KOPT-K1 (cell line): ENCODE measurements around the gene XYLT1.

Source experiments
- H3K27ac ChIP-seq: fragments of 200-600 bp; sonication (generic); 2 replicates; pipeline ENCODE4 v1.5.1; 2016; ENCODE audit warnings: antibody characterized with exemption, mild to moderate bottlenecking, low read depth, low read length; ENCODE audit not compliant: poor library complexity, severe bottlenecking
- H3K36me3 ChIP-seq: fragments of 200-600 bp; sonication (generic); 2 replicates; pipeline ENCODE4 v1.5.1; 2017; ENCODE audit warnings: antibody characterized with exemption, mild to moderate bottlenecking, low read length, moderate library complexity; ENCODE audit not compliant: insufficient read depth
- H3K9me3 ChIP-seq: fragments of 200-600 bp; sonication (generic); 2 replicates; pipeline ENCODE4 v1.5.1; 2017; ENCODE audit warnings: antibody characterized with exemption, low read length, mild to moderate bottlenecking; ENCODE audit not compliant: insufficient read depth, poor library complexity, severe bottlenecking

The XYLT1 gene

DNA sequence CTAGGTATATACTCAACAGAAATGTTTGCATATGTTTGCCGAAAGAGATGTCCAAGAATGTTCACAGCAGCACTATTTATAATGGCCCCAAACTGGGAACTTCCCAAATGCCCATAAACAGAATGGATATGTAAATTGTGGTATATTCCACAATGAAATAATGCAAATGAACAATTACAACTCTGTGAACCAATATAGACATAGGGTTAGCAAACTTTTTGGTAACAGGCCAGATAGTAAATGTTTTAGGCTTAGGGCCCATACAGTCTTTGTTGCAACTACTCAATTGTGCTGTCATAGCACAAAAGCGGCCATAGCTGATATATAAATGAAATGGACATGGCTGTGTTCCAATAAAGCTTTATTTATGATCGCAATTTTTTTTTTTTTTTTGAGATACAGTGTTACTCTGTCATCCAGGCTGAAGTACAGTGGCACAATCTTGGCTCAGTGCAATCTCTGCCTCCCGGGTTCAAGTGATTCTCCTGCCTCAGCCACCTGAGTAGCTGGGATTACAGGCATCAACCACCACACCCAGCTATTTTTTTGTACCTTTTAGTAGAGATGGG is 16.5 kb downstream of the XYLT1 start:
- H3K9me3 ChIP-seq = no peaks in the 10 kb centered on the region

DNA sequence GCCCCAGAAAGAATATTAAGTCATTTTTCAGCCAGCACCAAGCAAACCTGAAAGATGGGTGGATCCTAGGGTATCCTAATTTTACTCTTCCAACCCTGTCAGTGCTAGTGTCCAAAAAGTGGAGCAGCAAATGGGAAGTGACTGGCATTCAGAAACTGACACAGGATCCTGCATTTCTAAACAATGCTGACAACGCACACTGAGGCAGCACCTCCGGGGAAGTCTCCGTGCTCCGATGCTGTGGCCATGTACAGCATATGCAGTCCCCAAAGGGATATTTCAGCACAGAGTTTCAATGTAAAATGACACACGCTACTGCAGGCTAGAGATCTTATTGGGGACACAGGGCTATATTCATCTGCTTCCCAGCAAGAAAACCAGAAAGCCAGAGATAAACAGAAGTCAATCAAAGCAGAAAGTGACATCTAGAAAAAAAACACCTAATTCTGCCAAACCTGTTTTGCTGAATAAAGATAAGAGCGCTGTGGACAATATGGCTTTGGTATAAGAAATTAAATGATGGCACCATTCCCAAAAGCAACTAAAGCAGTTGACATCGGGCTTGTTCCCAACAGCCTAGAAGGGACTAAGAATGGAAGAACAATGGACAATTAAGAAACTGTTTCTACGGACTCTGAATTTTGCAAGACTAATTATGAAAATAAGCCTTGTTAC is 17.3 kb downstream of the XYLT1 start:
- Histone ChIP-seq H3K27ac (no peak overlapping the region), H3K36me3 (no peaks in the 10 kb centered on the region), H3K9me3 (no peaks in the 10 kb centered on the region)

More for the DNA sequence above, 16.5 kb downstream of the XYLT1 start:
- no peaks in the 10 kb centered on the region for H3K36me3 ChIP-seq
- no peak overlapping the region for H3K27ac ChIP-seq

DNA sequence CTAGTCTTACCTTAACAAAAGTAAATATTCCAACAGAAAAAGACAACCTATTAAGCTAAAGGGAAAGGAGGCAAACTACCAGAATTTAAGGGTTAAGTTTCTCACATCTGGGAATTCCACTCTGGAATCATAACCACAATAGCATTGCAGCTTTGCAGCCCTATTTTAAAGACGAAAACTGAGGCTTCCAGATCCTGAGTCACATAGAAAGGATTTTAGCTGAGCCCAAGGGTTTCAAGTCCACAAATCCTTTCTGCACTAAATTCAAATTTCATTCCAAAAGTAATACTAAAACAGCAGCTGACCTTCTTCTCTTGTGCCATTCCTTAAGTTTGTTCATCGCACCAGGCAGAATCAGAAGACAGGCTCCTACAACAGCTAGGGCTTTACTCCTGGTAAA is 17.8 kb downstream of the XYLT1 start:
- no peak overlapping the region for H3K27ac ChIP-seq
- no peaks in the 10 kb centered on the region for H3K36me3 ChIP-seq
- H3K9me3 ChIP-seq = no peaks in the 10 kb centered on the region

DNA sequence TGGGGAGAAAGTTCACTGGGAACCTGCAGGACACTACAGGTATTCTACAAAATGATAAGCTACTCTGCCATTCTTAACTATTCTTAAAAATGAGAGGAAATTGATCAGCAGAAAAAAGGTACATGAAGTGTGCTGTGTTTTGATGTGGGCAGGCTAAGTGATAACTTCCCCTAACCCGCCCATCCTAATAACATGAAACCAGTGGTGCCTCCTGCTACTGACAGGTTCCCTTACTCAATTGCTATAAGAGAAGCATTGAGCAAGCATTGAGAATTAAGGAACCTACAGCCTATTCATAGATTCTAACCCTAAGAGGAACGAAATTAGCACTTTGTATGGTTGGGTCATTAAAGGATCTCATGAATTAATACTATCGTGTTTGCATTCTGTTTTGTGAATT is 18.9 kb downstream of the XYLT1 start:
- no peaks in the 10 kb centered on the region for H3K36me3 ChIP-seq
- H3K9me3 ChIP-seq = no peaks in the 10 kb centered on the region
- H3K27ac ChIP-seq = no peak overlapping the region

DNA sequence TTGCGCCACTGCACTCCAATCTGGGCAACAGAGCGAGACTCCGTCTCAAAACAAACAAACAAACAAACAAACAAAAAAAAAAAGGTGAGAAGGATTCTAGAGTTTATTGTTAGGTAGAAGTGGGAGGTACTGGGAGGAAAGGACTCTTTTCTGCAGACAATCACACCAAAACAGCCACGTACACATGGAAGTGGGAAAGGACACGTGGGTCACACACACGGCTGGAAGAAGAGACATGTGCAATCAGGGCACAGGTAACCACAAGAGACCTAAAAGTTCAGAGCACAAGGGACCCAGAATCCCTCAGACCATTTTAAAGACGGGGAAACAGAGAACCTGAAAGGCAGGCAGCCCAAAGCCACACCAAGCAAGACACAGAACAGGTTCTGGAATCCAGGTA is 20.5 kb downstream of the XYLT1 start:
- Histone ChIP-seq H3K27ac (no peak overlapping the region), H3K36me3 (no peaks in the 10 kb centered on the region)

DNA sequence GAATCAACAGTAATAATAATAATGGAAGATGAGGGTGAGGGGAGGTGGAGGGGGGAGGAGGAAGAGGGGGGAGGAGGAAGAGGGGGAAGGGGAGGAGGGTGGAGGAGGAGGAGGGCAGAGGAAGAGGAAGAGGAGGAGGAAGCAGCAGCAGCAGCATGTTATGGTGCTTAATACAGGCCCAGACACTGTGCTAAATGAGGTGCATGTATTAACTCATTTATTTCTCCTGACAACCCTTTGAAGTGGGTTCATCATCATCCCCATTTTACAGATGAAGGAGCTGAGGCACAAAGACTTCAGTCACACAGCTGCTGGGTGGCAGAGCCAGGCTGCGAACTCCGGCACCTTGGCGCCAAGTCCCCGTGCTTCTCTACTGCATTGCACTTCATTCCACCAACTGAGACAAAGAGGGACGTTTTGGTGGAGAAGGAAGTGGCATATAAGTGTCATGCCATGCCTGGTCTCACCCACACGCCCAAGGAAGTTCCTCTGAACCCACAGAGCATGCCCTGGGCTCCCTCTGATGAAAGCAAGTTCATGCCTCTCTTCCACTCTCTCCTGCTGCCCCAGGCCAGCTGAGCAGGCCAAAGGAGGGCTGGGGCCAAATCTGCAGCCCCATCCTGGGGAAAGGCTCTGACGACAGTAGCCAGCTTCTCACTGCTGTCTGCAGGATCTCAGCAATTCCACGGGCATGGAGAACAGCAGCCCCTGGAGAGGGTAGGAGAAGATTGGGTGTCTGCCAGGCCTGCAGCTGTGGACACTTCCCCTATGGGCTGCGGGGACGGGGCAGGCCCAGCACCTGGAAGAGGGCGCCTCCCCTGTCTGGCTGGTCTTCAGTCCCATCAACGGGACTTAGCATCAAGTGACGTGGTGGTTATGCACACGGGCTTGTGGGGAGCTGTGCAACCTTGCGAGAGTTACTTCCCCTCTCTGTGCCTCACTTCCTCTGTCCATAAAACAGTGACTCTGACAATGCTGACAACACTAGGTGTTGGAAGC is 21.8 kb downstream of the XYLT1 start:
- Histone ChIP-seq H3K9me3 (no peaks in the 10 kb centered on the region), H3K27ac (peak overlapping the region; percentile 15), H3K36me3 (no peaks in the 10 kb centered on the region)

More for the DNA sequence above, 20.5 kb downstream of the XYLT1 start:
- no peaks in the 10 kb centered on the region for H3K9me3 ChIP-seq

DNA sequence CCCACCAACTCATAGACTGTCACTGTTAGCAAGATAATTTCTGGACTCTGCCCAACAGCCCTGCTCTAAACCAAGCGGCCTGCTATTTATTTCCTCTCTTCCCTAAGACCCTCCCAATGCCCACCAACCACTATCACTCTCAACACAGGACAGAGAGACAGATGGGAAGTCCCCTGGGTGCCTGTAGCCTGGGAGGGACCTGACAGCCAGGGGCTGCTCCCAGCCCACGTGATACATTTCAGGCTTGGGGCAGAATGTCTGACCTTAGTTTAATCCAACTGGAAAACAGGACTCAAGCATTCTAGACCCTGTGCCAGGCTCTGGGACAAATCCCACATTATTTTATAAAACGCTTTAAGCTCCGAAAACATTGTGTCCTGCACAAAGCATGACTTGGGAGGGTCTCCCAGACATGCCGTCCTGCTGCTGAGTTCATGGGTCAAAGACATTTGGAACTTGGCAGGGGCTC is 23.6 kb downstream of the XYLT1 start:
- Histone ChIP-seq H3K9me3 (no peaks in the 10 kb centered on the region), H3K27ac (no peak overlapping the region), H3K36me3 (no peaks in the 10 kb centered on the region)

DNA sequence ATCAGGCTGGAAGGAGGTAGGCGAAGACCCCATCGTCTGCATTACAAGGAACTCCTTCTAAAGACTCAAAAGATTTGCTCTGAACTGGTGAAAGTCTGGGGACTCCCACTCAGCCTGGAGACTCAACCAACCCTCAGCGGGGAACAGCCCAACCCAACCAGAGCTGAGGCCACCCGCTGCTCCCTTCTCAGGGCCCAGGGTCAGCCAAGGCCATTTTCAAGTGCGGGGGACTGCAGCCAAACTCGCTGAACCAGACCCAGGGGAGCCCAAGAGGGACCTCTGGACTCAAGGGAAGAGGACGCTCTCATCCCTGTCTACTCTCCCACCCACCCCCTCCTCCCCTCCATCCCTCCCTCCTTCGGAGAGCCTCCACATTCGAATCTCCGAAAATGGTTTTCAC is 24.1 kb downstream of the XYLT1 start:
- Histone ChIP-seq H3K9me3 (no peaks in the 10 kb centered on the region), H3K36me3 (no peaks in the 10 kb centered on the region), H3K27ac (no peak overlapping the region)

DNA sequence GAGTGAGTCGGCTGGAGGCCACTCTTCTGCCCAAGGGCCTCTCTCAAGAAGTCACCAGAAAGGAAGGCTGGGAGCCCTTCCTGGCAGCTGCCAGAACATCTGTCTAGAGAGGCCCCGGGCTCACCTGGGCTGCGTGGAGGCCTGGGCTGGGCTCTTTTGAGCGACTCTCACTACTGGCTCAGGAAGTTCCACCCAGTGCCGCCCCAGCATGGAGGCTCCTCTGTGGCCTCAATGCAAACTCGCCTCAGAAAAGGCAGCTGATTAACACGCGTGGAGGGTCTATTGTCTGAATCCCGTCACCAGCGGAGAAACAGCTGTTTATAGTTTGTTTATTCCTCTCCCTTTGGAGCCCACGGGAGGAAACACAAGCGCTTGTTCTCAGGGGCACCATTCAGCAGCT is 25.3 kb downstream of the XYLT1 start:
- H3K9me3 ChIP-seq = no peaks in the 10 kb centered on the region
- no peak overlapping the region for H3K27ac ChIP-seq

DNA sequence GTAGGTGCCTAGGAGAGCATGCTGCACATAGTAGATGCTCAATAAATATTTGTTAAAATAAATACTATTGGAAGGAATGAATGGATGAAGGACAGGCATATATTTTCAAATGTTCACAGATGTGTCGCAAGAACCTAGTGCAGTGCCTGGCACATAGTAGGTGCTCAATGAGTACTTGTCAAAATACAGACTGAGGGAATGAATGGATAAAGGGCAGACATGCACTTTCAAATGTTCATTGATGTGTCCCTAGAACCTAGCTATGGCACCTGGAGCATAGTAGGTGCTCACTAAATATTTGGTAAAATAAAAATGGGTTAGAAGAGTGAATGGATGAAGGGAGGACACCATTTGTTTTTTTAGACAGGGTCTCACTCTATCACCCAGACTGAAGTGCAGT is 26.1 kb downstream of the XYLT1 start:
- no peak overlapping the region for H3K27ac ChIP-seq
- H3K9me3 ChIP-seq = no peaks in the 10 kb centered on the region
- H3K36me3 ChIP-seq = no peaks in the 10 kb centered on the region

More for the DNA sequence above, 25.3 kb downstream of the XYLT1 start:
- H3K36me3 ChIP-seq = no peaks in the 10 kb centered on the region

DNA sequence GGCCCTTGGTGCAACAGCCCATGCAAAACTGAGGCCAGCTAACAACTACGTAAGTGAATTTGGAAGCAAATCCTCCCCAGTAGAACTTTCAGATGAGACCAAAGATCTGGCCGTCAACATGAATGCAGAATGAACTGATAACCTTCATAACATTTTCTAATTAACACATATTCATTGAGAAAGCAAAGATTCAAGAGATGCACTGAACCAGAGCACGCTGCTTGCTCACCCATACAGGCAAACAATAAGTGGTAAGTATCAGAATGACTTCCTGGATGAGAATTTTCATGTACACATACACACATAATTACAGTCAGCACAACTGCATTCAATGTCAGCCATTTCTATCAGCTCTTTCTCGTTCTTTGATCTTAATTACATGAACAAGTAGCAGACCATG is 30.6 kb downstream of the XYLT1 start:
- H3K9me3 ChIP-seq = no peaks in the 10 kb centered on the region
- no peaks in the 10 kb centered on the region for H3K36me3 ChIP-seq
- no peak overlapping the region for H3K27ac ChIP-seq

DNA sequence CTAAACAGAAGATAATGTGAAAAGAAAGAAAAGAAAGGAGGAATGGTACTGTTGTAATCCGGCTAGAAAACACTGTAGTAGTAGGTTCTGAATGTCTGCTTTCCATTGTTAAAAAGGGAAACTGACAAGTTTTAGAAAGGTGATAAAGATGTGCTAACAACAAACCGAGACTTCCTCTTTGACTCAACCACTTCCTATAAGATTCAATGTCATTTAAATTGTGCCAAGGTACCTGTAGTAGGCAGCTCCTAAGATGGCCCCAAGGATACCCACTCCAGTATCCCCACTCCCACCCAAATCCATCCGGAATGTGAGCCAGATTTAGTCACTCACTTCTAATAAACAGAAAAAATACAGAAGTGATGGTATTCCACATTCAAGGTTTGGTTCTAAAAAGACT is 31.2 kb downstream of the XYLT1 start:
- H3K36me3 ChIP-seq = no peaks in the 10 kb centered on the region
- H3K27ac ChIP-seq = no peak overlapping the region
- H3K9me3 ChIP-seq = no peaks in the 10 kb centered on the region

DNA sequence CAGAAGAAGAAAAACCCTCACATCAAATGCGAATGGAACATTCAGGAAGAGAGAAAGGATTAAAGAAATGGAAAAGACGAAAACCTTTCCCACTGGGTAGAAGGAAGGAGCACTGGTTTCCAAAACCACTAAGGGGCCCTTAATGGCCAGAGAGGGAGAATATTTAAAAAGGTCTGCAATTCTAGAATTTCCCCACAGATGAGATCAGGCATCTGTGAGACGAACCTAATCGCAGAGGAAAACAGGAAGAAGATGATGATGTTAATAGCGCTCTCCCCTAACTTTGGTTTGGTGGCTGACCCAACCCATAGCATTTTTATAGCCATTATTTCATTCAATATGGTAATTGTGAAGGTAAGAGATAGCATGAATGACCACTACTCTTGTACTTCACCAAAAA is 32.8 kb downstream of the XYLT1 start:
- Histone ChIP-seq H3K36me3 (no peaks in the 10 kb centered on the region), H3K27ac (no peak overlapping the region), H3K9me3 (no peaks in the 10 kb centered on the region)

DNA sequence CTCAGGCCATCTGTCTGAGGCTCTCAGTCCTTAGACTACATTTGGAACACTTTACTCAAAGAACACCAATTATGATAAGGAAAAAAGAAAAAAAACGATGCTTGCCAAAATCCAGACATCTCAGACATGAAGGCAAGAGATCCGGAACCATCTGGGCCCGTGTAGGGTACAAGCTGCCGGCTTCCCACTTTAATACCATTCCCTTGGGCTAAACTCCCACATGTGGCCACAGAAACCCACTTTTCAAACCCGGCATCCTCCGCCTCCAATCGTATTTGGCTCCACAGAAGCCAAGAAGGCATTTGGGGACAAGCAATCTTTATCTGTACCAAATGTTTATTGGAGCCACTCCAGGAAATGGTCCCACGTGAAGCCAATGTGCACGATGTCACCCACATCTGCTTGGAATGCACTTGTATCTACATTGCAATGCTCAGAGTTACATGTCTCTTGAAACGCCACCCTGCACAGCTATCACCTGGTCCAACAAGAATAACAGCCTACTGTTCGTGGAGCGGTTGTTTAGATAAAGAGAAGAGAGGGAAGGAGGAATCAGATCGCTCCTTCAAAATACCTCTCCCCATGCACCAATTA is 33.5 kb downstream of the XYLT1 start:
- no peaks in the 10 kb centered on the region for H3K9me3 ChIP-seq
- no peaks in the 10 kb centered on the region for H3K36me3 ChIP-seq
- no peak overlapping the region for H3K27ac ChIP-seq

DNA sequence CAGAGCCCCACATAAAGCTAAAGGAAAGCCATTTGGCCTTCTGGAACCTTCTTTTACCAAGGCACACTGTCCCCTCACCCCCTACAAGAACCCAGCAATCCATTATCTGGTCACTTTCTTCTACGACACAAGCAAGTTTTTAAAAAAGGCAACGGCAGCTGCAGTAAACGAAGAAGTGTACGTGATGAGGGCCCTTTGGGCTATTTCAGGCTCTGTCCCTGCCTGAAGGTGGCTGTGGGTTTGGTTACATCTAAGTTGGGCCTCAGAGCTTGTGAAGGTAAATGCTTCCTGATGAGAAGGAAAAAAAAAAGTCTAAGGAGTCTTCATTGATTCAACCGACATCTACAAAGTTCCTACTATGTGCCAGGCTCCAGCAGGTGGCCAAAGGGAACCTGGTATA is 35.4 kb downstream of the XYLT1 start:
- no peaks in the 10 kb centered on the region for H3K36me3 ChIP-seq

More for the DNA sequence above, 35.4 kb downstream of the XYLT1 start:
- H3K9me3 ChIP-seq = no peaks in the 10 kb centered on the region
- no peak overlapping the region for H3K27ac ChIP-seq
